HG02571 (cell line): ENCODE data around the gene RFT1.

Source experiments
- ATAC-seq: cut with Tn5 transposase; IDR thresholded peaks from one replicate; pipeline ENCODE4 v1.9.1; 2021; ENCODE audit warnings: mild to moderate bottlenecking, moderate library complexity; ENCODE audit not compliant: unreplicated experiment

Gene RFT1

DNA sequence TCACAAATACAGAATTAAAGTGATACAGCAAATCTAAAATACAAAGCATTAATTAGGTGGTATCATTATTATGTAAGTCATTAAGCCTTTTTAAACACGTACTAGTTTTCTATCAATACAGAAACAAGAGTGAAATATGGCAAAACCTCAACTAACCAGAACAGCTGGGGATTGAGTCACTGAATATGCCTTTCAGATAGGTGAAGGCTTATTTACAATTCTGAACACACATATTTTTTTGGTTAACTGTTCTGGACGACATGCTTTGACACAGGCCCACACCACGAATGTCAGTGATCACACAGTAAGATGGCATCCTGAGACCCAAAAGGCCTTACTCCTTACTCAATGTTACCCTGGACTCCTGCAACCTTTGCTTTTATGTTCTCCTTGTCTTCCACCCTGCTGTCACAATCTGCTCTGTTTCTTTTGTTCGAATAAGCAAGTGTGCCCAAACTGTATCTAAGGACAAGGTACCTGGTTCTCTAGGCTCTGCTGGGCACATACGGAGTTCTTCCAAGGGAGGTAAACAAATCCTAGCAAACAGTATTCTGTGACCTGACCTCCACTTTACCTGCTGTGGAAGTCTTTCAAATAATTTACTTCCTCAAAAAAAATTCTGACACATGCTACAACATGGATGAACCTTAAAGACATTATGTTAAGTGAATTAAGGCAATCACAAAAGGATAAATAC is 91.4 kb downstream of the RFT1 start:
- no peak for ATAC-seq
